ENCODE results near the gene ZYX. TPM values are rescaled to one million over a fixed set of nuclear protein-coding genes. Genes with fewer than 3 reads are reported as not detected.

Gene ZYX
- total RNA-seq, 1 donor from 2014 or later, result 162 TPM

DNA sequence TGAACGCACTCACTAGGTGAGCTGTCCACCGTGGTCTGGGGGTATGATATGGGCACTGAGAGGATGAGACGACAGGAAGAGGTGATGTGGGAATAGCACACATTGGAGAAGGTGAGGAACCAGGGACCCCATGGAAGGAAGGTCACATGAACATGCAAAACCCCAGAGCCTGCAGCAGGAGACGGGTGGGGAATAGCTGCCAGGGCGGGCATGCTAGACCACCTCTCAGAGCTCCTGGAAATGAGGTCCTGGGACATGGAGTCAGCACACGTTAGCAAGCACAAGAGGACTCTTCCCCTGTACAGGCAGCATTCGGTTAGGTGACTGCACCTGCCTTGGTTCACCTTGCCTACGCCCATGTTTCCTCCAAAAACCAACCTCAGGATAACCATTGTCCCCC is 26.8 kb upstream of the ZYX start:
- TF ChIP-seq CTCF (IDR thresholded peaks at IDR 0.05; ENCODE audit: insufficient read depth, low read length, poor library complexity, severe bottlenecking), result no peak
- DNase-seq (ENCODE audit: low read depth), result no peak
- Histone ChIP-seq H3K27me3 (ENCODE audit: control insufficient read depth, insufficient read depth, low read length) (peaks cover 5% of the 10 kb centered on the region), H3K36me3 (ENCODE audit: control insufficient read depth, insufficient read depth, low read length) (no peaks in the 10 kb centered on the region), H3K4me3 (ENCODE audit: low read depth, low read length) (no peak overlapping the region)

DNA sequence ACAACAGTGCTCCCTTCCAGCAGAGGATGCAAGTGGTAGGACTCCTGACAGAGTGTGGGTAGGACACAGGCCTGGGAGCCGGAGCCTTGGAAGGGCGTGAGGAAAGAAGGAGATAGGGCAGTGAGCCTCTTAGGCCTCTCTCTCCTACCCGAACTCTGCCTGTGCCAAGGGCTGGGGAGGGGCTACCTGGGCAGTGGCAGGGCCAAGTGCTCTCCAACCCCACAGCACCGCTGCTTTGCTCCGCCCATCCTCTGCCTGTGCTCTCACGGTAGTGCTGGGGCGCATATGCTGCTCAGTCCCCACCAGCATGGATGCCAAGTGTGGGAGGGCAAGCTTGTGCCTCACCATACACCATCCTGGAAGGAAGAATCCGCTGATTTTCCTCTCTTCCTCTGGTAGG is 26.2 kb upstream of the ZYX start:
- H3K27me3 ChIP-seq (ENCODE audit: control insufficient read depth, insufficient read depth, low read length), result peaks cover 11% of the 10 kb centered on the region
- H3K4me3 ChIP-seq (ENCODE audit: low read depth, low read length), result no peak overlapping the region
- no peak for TF ChIP-seq CTCF (IDR thresholded peaks at IDR 0.05; ENCODE audit: insufficient read depth, low read length, poor library complexity, severe bottlenecking)
- H3K36me3 ChIP-seq (ENCODE audit: control insufficient read depth, insufficient read depth, low read length), result no peaks in the 10 kb centered on the region
- no peak for DNase-seq (ENCODE audit: low read depth)

DNA sequence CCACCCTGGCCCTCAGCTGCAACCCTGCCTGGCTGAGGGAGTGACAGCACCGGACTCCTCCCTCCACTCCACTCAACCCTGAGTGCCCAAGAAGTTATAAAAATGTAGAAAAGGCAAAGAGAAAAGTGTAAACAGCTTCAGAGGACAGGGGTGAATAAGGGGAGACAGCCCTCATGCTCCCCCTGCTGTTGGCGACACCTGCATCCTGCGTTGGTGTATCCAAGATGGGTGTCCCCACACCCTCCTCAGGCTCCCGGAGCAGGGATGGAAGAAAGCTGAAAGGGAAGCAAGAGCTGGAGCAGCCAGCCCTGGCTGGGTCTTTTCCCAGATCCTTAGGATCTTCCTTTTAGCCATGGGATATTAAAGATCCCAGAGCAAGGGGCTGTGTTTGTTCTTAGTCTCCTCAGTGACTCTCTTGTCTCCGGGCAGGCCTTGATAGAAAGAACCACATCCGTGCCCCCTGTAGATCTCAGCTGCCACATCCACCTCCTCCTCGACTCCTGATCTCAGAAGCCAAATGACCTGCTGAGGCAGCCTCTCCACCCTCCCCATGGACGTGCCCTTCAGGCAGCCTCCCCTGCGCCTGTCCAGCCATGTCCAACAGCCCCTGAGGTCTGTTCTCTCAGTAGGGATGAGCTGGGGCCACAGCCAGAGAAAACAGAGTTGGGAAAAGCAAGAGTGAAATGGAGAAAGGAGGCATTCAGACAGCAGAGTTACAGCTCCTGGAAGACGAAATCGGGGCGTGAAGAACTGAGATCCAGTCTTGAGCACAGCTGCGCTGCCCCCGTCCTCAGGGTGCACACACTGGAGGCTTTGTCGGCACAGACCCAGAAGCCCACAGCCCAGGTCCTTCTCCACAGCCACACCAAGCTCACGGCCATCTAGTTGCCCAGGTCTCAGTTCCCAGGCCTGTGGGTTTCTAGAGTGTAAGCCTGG is 25.4 kb upstream of the ZYX start:
- no peak for TF ChIP-seq CTCF (IDR thresholded peaks at IDR 0.05; ENCODE audit: insufficient read depth, low read length, poor library complexity, severe bottlenecking)
- H3K27me3 ChIP-seq (ENCODE audit: control insufficient read depth, insufficient read depth, low read length), result peaks cover 12% of the 10 kb centered on the region
- no peak overlapping the region for H3K4me3 ChIP-seq (ENCODE audit: low read depth, low read length)
- H3K36me3 ChIP-seq (ENCODE audit: control insufficient read depth, insufficient read depth, low read length), result no peaks in the 10 kb centered on the region
- no peak for DNase-seq (ENCODE audit: low read depth)

DNA sequence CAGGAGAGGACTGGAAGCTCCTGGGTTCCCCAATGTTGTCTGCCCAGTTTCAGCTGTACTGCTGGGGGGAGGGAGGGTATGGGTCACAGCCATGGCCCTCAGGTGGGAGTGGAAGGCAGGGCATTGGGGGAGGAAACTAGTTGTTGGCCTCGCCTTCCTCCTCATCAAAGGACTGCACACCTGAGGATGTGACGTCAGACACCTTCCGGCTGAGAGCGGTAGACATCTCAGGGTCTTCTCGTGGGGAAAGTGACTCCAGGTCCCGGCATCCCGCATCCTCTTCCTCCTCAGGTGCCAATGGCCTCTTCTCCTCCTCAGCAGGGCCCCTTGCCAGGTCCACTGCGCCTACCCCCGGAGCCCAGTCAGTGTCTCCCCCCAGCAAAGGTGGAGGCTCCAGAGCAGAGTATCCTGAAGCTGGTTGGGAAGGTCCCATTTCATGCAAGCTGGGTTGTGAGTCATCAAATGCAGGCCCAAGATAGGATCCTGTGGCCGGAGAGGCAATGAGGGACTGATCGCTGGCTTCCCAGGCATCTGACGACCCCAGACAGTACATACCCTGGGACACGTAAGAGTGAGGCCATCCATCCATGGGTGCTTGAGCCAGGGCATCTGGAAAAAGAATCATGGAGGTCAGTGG is 24.6 kb upstream of the ZYX start:
- TF ChIP-seq CTCF (IDR thresholded peaks at IDR 0.05; ENCODE audit: insufficient read depth, low read length, poor library complexity, severe bottlenecking), result no peak
- no peak overlapping the region for H3K4me3 ChIP-seq (ENCODE audit: low read depth, low read length)
- peaks cover 19% of the 10 kb centered on the region for H3K27me3 ChIP-seq (ENCODE audit: control insufficient read depth, insufficient read depth, low read length)
- no peaks in the 10 kb centered on the region for H3K36me3 ChIP-seq (ENCODE audit: control insufficient read depth, insufficient read depth, low read length)
- no peak for DNase-seq (ENCODE audit: low read depth)

- Histone ChIP-seq H3K4me3 (ENCODE audit: low read depth, low read length) (no peak overlapping the region), H3K27me3 (ENCODE audit: control insufficient read depth, insufficient read depth, low read length) (peaks cover 37% of the 10 kb centered on the region), H3K36me3 (ENCODE audit: control insufficient read depth, insufficient read depth, low read length) (no peaks in the 10 kb centered on the region)
- no peak for TF ChIP-seq CTCF (IDR thresholded peaks at IDR 0.05; ENCODE audit: insufficient read depth, low read length, poor library complexity, severe bottlenecking)
- DNase-seq (ENCODE audit: low read depth), result no peak
Observed at GRCh38 chr7:143358626-143359025, 22.5 kb upstream of the ZYX start.

All from kidney epithelial cell (primary cell).